ENCODE results near the gene ALAS1.
A peak's percentile ranks its signal among the peaks of the same experiment; 100 is the strongest.

Gene ALAS1

DNA sequence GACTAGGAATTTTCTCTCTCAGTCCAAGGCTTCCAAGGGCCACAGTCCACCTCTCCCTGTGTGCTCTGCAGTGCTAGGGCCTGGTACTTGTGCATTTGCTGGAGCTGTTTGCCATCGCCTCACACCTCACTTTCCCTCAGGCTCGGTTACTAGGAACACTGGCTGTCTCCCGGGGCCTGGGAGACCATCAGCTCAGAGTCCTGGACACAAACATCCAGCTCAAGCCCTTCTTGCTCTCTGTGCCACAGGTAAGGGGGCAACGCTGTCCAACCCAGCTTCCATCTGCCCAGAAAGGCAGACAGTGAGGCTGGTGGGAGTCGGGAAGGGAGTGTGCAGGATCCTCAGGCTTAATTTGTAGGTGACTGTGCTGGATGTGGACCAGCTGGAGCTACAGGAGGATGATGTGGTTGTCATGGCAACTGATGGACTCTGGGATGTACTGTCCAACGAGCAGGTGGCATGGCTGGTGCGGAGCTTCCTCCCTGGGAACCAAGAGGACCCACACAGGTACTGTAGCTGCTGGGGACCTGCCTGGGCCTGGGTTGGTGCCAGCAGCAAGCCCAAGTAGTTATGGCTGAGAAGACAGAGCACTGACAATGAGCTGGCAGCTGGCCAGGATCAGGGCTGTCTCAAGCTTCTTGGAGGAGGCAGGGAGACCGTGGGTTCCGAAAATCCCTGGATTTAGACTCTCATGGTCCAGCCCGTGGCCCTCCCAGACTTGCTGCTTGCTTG, 51.0 kb downstream of the ALAS1 start:
- DNase-seq (ENCODE audit: low read depth in 2 of 2), result no peak

DNA sequence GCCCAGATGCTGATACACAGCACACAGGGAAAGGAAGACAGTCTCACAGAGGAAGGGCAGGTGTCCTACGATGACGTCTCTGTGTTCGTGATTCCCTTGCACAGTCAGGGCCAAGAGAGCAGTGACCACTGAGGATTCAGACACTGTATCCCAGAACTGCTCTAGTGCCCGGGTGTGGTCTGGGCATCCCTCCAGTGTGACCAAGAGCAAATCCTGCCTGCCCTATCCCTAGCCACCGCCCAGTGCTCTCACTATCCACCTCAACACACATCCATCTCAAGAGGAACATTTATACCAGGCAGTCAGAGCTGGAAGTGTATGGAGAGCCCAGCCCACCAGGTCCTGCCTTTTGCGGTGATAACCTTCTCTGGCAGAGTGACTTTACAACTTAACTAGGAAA, 51.7 kb downstream of the ALAS1 start:
- no peak for DNase-seq (ENCODE audit: low read depth in 2 of 2)

DNA sequence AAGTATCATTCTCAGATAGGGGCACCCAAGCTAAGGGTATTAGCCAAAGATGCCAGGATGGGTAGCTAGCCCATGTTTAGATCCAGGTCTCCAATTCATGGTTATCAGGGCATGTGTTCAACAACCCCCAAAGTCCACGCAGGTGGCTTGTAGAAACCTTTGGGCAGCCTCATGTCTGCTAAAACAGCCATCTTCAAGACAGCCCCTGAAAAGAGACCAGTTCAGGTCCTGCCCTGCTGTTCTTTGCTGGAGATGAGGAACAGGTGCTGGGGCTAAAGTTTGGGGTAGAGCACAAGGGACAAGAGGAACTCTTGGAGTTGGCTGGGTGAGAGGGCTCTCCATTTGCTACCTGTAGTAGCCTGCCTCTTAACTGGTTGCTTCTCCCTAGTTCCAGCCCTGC, 52.2 kb downstream of the ALAS1 start:
- DNase-seq (ENCODE audit: low read depth in 2 of 2), result no peak

DNA sequence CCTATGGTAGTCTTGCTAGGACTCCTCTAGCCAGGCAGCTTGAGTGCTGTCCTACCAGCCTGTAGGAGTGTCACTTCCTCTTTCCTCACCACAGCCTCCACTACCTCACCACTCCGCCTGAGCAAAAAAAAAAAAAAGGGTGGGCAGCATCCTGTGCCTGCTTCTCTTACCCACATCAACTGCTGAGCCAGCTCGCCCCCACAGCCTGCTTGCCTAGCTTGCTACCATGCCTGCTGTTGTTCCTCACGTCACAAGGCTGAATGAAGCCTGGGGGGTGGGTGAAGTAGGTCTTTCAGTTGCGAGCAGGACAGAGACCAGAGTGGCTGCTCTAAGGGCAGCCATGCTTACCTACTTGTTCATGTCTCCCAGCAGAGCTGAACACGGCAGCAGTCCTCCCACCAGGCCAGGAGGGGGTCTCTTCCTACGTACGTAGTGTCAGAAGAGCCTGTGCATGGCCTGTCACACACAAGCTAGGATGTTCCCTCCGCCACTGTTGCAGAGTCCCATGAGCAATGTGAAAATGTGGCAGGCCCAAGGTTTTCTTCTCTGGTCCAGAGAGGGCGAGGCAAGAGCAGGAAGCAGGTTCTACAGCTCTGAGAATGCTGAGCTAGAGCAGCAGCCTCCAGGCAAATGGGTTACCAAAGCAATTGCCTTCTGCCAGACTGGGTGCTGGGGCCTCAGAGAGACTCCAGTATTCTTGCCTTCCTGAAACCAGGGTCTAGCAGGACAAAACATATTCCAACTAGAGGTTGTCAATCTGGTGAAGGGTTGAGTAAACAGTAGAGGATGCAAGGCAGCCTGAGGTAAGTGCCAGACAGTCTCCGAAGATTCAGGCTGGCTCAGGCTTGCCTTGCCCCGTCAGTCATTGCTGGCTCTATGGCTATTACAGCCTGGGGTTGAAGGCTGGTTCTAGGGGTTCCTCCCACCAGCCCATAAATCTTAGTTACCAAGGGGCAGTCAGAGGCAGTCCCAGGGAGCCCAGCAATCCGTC, 55.6 kb downstream of the ALAS1 start:
- peak; percentile 82 to 83 for DNase-seq (ENCODE audit: low read depth in 2 of 2)

DNA sequence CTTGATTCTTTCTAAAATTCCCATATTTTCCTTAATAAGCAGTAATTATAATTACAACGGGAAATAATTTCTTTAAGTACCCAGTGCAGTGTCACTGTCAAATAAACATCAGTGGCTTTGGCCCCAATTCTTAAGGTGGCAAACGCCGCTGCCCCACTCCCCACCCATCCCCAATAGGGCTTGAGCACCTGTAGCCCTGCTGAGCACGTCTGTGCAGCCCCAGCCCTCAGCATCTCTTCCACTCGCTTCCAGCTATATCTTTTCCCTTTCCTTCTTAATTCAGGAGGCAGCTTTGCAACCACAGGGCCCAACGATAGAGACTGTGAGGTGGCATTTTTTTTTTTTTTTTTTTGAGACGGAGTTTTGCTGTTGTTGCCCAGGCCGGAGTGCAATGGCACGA, 56.6 kb downstream of the ALAS1 start:
- no peak for DNase-seq (ENCODE audit: low read depth in 2 of 2)

DNA sequence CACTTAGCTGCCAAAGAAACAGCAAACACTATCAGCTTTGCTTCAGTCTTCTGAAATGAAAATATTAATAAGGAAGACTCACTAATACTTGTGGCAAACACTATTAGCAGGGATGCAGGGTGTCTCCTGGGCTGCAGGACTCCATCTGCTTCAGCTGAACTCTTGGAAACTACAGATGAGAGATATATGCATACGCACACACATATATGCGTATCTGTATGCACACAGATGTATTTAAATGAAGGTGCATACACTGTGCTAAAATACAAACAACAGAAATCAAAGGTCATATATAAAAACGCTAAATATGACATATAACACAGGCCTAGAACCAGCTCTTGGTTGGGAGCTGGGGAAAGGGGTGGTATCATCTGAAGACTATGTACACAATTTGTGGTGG, 58.2 kb downstream of the ALAS1 start:
- no peak for DNase-seq (ENCODE audit: low read depth in 2 of 2)

DNA sequence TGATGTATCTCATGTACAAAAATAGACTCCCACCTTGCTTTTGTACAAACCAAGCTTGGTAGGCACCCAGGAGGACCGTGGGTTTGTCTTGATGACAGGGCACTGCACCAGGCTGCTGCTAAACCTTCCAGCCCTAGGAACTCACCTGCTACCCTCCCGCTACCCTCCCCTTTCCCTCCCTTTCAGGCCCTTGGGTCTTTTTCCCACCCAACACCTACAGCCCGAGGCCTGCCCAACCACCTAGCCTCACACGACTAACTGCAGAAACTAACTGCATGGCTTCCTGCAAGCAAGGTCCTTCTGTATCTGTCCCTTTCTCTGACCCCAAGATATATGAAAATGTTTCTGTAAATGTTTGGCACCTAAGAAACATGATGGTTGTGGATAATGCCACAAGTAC, 58.7 kb downstream of the ALAS1 start:
- no peak for DNase-seq (ENCODE audit: low read depth in 2 of 2)

DNA sequence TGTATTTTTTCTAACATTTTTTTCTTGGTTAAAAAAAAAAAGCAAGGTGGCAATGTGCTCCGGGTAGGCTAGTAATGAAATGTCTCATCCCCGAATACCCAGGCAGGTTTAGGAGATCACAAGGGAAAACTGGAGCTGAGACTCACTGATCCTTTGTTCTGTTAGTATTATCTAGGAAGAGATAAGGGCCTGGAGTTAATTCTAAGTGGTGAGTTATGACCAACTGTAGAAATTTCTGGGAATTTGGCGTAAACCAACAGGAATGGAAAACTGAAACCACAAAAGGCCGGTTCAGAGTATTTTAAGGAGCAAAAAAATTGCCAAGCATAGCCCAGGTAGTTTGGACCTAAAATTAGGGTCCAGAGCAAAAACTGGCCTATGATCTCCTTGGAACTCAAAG, 60.0 kb downstream of the ALAS1 start:
- no peak for DNase-seq (ENCODE audit: low read depth in 2 of 2)

DNA sequence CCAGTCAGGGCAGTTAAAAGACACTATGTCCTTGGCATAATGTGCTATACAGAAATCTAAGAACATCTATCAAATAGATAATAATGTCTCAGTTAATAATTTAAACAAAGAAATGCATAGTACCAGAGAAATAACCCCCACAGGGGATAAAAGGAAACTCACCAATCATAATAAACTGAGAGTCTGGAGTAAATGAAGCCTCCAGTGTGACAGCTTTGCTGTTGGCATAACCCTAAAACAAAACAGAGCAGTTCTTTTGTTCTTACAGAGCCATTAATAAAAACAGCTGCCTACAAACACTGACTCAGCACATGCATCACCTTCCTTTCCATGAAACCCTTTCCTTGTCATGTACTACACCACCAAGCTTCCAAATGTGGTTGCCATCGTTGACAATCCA, 61.1 kb downstream of the ALAS1 start:
- DNase-seq (ENCODE audit: low read depth in 2 of 2), result no peak

DNA sequence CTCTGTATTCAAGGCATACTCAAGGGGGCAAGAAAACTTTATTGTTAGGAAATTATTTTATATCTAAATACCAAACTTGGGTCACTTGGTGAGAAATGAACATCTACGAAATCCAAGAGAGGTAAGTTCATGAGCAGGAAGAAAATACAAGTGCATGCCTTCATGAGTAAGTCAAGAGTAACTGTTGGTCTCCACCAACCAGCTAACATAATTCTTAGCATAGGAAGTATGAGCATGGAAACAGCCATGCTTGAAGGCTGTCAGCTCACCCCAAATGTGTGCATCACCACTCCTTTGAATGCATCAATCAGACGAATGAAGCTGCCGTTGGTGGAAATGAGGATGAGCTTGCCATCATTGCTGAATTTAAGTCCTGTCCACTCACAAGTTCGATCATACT, 61.5 kb downstream of the ALAS1 start:
- DNase-seq (ENCODE audit: low read depth in 2 of 2), result no peak

DNA sequence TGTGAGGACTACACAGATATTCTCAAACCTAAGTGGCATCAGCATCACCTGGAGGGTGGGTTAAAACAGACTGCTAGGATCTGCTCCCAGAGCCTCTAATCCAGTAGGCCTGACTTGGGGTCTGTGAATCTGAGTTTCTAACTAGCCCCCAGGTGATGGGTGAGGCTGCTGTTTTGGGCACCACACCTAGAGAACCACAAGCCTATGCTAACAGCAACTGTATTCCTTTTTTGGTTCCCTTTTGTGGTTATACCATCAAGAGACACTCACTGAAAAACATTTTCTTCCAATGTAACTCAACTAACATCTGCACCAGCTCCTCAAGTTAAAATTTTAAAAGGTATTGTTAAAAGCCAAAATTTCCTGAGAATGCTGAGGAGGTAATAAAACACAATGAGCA, 64.5 kb downstream of the ALAS1 start:
- DNase-seq (ENCODE audit: low read depth in 2 of 2), result no peak
